ENCODE results near the gene POU2F3.
"Not testable (repeated sequence)": the region's sequence is repeated elsewhere in the genome, so short reads cannot be mapped to it uniquely, and the experiment has no call there.

Gene POU2F3

DNA sequence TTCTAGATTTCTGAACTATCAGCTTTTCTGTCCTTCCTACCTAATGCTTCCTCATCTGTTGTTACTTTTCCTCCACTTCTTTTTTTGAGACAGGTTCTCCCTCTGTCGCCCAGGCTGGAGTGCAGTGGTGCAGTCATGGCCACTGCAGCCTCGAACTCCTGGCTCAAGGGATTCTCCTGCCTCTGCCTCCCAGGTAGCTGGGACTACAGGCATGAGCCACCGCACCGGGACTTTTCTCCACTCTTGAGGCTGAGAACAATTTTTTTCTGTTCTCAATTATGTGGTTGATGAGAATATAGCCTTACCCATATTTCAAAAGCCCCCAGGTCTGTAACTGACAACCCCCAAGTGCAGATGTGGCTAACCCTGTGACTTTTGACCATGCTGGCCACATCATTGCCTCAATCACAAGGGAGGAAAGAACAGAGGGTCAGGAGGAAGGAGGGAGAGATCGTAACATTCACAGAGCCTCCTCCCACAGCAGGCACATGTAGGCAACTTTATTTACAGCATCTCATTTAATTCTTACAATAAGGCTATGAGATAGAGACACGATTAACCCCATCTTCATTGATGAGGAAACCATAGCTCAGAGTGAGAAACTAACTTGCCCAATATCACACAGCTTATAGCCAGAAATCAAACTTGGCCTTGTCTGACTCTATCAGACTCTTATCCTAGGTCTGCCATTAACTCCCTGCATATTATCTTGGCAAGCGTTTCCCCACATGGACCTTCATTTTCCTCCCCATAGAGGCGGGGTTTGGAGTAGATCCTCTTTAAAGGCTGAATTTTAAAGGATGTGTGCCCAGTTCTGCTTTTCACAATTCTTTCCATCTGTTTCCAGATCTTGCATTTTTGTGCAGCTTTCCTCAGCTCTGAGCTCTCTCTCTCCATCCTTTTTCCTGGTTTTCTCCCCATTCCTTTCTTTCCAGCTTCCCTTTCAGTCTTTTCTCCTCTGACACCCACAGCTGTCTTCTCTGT, 9.6 kb downstream of the POU2F3 start:
- no peak for DNase-seq (ENCODE audit: low read depth in 2 of 2, low spot score in 1 of 2)

DNA sequence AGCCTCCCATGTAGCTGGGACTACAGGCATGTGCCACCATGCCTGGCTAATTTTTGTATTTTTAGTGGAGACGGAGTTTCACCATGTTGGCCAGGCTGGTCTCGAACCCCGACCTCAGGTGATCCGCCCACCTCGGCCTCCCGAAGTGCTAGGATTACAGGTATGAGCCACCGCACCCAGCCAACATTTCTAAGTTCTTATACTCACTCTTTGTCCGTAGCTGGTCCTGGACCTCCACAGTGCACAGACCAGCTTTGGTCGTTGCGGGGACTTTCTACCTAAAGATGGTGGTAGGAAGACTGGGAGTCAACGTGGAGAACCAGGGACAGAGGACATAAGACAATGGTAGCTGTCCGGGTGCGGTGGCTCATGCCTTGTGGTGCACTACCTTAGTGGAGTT, 13.4 kb downstream of the POU2F3 start:
- not testable (repeated sequence) for DNase-seq (ENCODE audit: low read depth in 2 of 2, low spot score in 1 of 2)

DNA sequence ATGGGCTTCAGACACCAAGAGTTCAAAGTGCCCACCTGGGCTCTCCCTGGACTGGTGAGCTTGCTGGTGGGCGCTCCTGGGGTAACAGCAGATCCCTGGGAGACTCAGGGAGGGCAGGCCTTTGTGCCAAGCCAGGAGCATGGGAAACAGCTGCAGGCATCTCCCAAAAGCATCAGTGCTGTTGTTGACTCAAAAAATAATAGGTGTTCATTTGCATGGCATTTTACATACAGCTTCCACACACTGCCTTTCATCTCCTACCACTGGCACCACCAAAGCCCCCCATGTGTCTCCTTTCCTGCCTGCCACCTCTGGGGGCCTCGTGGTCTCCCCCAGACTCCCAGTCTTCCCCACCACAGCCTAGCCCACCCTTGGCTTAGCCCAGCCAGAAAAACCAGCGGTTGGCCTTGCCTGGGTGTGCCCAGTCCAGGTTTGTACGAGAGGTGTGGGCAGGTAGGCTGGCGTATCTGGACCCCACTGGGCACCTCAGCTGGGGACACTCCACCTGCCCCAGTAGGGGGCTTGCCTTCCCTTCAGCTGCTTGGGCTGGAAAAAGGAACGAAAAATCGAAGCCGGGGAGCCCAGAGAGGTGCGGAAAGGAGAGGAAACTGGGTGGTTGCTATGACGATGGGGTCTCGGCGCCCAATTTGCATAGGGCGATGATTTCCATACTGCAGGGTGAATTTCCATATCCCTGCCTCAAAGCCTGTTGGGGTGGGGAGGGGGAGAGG, 15.0 kb downstream of the POU2F3 start:
- DNase-seq (ENCODE audit: low read depth in 2 of 2, low spot score in 1 of 2): no peak

DNA sequence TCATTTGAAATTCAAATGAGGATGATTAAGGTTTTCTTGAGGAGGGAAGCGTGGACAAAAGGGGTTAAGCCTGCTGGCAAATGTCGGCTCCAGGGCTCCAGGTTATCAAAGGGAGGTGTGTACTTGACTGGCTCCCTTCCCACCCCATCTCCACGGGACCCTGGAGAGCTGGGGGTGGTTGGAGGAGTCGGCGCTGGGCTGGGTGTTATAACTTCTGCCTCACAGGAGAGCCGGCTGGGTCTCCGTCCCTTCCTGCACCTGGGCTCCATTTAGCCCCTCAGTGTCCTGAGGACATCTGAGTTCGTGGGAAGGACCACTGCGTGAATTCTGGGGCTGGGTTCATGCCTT, 15.6 kb downstream of the POU2F3 start:
- DNase-seq (ENCODE audit: low read depth in 2 of 2, low spot score in 1 of 2): no peak

DNA sequence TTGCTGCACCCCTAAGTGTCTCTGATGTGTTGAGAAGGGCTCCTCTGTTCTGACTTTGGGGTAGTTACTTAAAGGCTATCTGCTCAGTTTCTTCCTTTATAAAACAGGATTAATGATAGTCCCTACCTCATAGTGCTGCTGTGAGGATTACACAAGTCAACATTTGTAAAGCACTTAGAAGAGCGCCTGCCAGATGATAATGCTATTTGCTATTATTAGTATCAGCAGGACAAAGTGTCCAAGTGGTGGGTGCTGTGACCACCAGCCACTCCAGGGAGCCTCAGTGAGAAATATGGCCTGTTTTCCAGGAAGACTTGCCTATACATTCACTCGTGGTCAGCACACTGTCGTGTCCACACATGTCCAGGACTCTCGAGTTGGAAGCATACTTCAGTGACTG, 16.2 kb downstream of the POU2F3 start:
- no peak for DNase-seq (ENCODE audit: low read depth in 2 of 2, low spot score in 1 of 2)

DNA sequence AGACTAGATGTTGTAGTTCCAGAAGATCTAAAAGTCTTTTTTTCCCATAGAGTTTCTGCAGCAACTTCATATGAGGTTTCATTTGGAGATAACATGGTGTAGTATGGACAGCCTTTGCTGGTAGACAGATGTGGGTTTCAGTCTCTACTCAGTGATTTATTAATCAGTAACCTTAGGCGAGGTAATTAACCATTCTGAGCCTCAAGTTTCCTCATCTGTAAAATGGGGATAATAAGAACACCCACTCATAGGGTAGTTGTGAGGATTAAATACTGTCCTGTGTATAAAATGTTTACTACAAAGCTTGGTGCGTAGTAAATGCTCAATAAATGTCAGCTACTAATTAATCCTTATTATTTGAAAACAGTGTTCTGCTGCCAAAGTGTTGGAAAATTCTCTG, 16.8 kb downstream of the POU2F3 start:
- DNase-seq (ENCODE audit: low read depth in 2 of 2, low spot score in 1 of 2): no peak

DNA sequence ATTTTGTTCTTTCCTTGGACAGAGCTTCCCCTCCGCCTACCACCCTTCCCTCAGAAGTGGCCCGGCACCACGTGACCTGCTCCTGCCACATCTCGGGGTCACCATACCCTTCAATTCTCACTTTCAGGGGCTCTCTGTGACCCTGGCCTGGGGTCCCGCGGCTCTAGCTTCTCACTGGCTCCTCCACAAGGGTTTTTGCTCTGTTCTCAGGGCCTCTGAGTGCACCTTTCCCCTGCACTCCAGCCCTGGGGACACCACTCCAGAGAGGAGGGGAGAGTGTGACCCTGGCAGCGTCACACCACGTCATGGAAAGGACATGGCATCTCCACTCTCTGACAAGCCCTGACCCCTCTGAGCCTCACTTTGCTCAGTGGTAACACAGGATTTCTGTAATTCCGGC, 17.4 kb downstream of the POU2F3 start:
- no peak for DNase-seq (ENCODE audit: low read depth in 2 of 2, low spot score in 1 of 2)

DNA sequence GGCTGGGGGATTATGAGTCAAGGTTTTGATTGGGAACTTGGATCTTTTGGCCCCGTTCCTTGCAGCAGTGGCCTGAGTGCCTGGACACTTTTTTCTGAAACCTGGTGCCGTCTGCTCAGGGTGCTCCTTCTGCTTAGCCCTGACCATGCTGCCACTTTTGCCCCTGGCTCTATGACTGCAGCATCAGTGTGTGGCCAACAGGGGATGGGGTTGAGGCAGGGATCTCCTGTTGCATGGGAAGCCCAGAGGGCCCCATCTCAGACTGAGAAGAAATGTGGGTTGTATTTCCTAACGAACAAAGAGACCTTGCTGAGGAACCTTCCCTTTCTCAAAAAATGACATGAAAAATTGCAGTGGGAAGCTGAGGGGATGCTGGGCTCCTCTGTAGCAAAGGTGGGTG, 18.7 kb downstream of the POU2F3 start:
- no peak for DNase-seq (ENCODE audit: low read depth in 2 of 2, low spot score in 1 of 2)

DNA sequence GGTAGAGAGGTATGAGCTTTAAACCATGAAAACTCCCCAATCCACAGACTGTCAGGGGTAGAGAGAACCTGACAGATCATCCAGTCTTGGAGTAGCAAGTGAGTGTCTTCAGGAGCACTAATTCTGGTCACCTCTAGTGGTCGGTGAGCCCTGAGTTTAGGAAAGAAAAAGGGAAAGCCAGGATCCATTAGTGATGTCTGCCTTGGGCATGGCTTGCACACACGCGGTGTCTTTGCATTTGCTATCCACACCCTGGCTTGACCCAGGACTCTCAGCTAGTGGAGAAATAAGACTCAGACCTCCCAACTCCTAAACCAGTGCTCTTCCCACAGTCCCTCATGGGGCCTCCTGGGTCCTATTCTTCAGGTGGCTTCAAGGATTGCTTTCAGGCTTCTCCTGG, 19.3 kb downstream of the POU2F3 start:
- DNase-seq (ENCODE audit: low read depth in 2 of 2, low spot score in 1 of 2): no peak

GRCh38 chr11:120259988-120260565, 20.1 kb downstream of the POU2F3 start:
- DNase-seq (ENCODE audit: low read depth in 2 of 2, low spot score in 1 of 2): no peak

DNA sequence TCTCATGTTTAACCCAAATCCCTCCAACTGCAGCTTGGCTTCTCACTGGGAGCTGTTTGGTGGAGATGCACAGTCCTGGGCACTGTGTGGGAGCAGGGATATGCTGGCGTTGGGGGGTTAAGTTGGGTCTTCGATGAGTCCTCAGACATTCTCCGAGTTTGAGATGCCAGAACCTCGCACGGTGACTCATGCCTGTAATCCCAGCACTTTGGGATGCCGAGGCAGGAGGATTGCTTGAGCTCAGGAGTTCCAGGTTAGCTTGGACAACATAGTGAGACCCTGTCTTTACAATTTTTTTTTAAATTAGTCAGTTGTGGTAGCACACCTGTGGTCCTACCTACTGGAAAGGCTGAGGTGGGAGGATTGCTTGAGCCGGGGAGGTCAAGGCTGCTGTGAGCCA, 20.7 kb downstream of the POU2F3 start:
- no peak for DNase-seq (ENCODE audit: low read depth in 2 of 2, low spot score in 1 of 2)

DNA sequence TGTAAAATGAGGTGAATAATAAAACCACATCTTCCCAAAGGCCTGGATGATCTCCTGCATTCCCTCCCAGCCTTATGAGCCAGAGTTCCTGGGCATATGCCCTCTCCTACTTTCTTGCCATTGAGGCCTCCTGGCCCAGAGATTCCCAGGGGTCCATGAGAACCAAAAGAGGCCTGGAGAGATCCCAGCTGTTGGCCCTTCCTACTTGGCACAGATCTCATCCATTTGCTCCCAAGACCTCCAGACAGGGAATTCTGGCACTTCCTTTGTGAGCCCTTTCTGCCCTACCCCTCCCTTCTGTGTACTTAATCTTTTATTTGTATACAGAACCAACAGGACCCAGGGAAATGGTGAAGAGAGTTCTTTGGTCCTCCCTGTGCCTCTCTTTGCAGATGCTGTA, 21.4 kb downstream of the POU2F3 start:
- no peak for DNase-seq (ENCODE audit: low read depth in 2 of 2, low spot score in 1 of 2)

GRCh38 chr11:120261931-120262330, 22.0 kb downstream of the POU2F3 start:
- no peak for DNase-seq (ENCODE audit: low read depth in 2 of 2, low spot score in 1 of 2)

- no peak for DNase-seq (ENCODE audit: low read depth in 2 of 2, low spot score in 1 of 2)
Observed at GRCh38 chr11:120267319-120267718, 27.4 kb downstream of the POU2F3 start.

GRCh38 chr11:120268686-120269085, 28.7 kb downstream of the POU2F3 start:
- no peak for DNase-seq (ENCODE audit: low read depth in 2 of 2, low spot score in 1 of 2)

DNA sequence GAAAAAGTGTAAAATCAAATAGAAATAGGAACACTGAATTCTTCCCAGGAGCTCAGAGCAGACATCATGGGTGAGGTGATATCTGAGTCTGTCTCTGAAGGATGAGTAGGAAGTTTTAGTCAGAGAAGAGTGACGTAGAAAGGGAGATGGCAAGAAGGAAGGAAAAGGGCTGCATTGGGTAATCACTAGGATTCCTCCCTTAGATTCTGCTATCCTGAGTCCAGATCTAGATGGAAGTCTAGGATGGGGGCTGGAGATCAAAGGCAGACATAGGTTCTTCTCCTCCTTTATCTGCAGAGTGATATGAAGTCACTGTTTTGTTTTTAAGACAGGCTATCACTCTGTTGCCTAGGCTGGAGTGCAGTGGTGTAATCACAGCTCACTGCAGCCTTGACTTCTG, 30.4 kb downstream of the POU2F3 start:
- DNase-seq (ENCODE audit: low read depth in 2 of 2, low spot score in 1 of 2): no peak

DNA sequence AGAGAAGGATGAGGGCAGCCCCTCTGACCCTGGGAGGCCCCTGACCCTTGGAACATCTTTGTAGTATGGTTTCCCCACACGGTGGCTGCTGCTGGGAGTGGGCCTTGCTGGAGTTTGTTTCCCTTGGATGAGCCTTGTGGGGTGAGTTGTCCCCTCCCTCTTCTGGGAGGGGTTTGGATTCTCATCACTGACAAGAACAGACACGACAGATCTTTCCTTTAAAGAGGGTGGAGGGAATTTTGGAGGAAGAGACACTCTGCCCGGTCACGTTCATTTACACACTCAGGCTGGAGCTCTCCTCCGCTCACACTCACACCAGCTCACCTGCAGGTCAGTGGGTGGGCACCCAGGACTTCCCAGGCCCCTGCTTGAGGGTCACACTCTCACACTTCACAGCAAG, 31.7 kb downstream of the POU2F3 start:
- DNase-seq (ENCODE audit: low read depth in 2 of 2, low spot score in 1 of 2): no peak

- no peak for DNase-seq (ENCODE audit: low read depth in 2 of 2, low spot score in 1 of 2)
Observed at GRCh38 chr11:120272303-120272702, 32.4 kb downstream of the POU2F3 start.

DNA sequence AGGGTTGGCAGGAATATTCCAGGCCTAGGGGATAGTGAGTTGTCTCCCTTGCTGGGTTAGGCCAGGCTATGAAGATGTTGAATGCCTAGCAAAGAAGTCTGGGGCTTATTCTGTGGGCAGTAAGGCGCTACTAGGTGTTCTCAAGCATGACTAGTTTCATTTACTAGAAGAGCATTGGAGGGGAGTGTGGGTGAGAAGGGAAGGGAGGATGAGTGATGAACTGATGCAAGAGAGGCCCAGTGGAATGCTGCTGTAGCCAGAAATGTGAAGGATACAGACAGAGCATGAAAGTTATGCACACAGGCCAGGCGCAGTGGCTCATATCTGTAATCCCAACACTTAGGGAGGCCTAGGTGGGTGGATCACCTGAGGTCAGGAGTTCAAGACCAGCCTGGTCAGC, 33.5 kb downstream of the POU2F3 start:
- DNase-seq (ENCODE audit: low read depth in 2 of 2, low spot score in 1 of 2): no peak

GRCh38 chr11:120273956-120274355, 34.0 kb downstream of the POU2F3 start:
- DNase-seq (ENCODE audit: low read depth in 2 of 2, low spot score in 1 of 2): not testable (repeated sequence)

- DNase-seq (ENCODE audit: low read depth in 2 of 2, low spot score in 1 of 2): no peak
Observed at GRCh38 chr11:120279502-120279901, 39.6 kb downstream of the POU2F3 start.

- DNase-seq (ENCODE audit: low read depth in 2 of 2, low spot score in 1 of 2): no peak
Observed at GRCh38 chr11:120280600-120281051, 40.7 kb downstream of the POU2F3 start.
